Stomach (tissue), 4 donors: Measurements from ENCODE around the gene CCDC73.

Experiments
- POLR2A ChIP-seq, 4 donors: fragments of 450-650 bp; IDR thresholded peaks; one replicate each; pipeline ENCODE4 v1.6.1; 2016; ENCODE audit warnings: antibody characterized with exemption in 4 of 4, control low read depth in 2 of 4, mild to moderate bottlenecking in 1 of 4, moderate library complexity in 1 of 4
- TF ChIP-seq, protein P1 (sequence below), 7 experiments: fragments of 450-650 bp in 4 of 7; fragments of 200-600 bp in 3 of 7; sonication (generic) in 3 of 7; IDR thresholded peaks; one replicate each; pipeline ENCODE4 v1.5.1; 2016 to 2019; ENCODE audit warnings: antibody characterized with exemption in 7 of 7, control low read depth in 2 of 7, mild to moderate bottlenecking in 1 of 7

DNA sequence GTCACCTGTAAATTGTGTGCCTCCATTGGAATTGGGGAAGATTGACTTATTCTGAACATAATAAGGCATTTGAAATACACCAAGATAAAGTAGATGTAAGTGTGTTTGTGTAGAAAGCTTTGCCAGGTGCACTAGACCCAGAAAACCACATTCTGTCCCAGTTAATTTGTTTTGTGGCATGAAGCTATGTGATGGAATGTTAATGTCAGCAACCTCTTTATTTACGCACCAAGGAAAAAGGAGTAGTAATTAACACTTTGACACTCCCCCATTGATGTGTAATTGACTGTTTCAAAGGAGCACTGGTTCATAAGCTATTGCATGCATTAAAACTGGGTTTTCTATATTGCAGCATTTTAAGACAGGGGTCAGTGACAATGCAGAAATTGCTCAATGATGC, 196.5 kb downstream of the CCDC73 start:
- TF ChIP-seq, protein P1, sequence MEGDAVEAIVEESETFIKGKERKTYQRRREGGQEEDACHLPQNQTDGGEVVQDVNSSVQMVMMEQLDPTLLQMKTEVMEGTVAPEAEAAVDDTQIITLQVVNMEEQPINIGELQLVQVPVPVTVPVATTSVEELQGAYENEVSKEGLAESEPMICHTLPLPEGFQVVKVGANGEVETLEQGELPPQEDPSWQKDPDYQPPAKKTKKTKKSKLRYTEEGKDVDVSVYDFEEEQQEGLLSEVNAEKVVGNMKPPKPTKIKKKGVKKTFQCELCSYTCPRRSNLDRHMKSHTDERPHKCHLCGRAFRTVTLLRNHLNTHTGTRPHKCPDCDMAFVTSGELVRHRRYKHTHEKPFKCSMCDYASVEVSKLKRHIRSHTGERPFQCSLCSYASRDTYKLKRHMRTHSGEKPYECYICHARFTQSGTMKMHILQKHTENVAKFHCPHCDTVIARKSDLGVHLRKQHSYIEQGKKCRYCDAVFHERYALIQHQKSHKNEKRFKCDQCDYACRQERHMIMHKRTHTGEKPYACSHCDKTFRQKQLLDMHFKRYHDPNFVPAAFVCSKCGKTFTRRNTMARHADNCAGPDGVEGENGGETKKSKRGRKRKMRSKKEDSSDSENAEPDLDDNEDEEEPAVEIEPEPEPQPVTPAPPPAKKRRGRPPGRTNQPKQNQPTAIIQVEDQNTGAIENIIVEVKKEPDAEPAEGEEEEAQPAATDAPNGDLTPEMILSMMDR (IDR thresholded peaks at IDR 0.05): no peak
- no peak for TF ChIP-seq POLR2A (IDR thresholded peaks at IDR 0.05)
